ENCODE results near the gene RNU1-1.
A peak's percentile ranks its signal among the peaks of the same experiment; 100 is the strongest.
"Not testable (repeated sequence)": the region's sequence is repeated elsewhere in the genome, so short reads cannot be mapped to it uniquely, and the experiment has no call there.

RNU1-1 gene

GRCh38 chr1:16498573-16499413, 15.3 kb downstream of the RNU1-1 start:
- Histone ChIP-seq H3K27me3 (ENCODE audit: low read length) (no peaks in the 10 kb centered on the region), H3K79me2 (ENCODE audit: insufficient read depth, low read length) (no peaks in the 10 kb centered on the region), H4K20me1 (ENCODE audit: low read depth, low read length) (no peaks in the 10 kb centered on the region), H3F3A (ENCODE audit: insufficient read depth) (no peaks in the 10 kb centered on the region), H3K9ac (ENCODE audit: low read length) (peak overlapping the region; percentile 65), H3K4me3 (ENCODE audit: insufficient read depth, low read length, poor library complexity, severe bottlenecking) (peak overlapping the region; percentile 72), H3K36me3 (ENCODE audit: low read length) (no peaks in the 10 kb centered on the region), H3K4me2 (ENCODE audit: low read depth, low read length, poor library complexity, severe bottlenecking) (peak overlapping the region; percentile 86), H2AFZ (ENCODE audit: low read depth, low read length, severe bottlenecking) (peak overlapping the region; percentile 92), H3K27ac (ENCODE audit: low read depth, low read length) (no peak overlapping the region), H3K9me2 (replicated peaks; ENCODE audit: insufficient read depth, low read length) (no peaks in the 10 kb centered on the region), H3K9me3 (ENCODE audit: insufficient read depth, low read length) (no peaks in the 10 kb centered on the region)
- no peak for TF ChIP-seq EZH2phosphoT487 (conservative IDR thresholded peaks at IDR 0.05; ENCODE audit: low read length)
- no peak for TF ChIP-seq CTCF (IDR thresholded peaks at IDR 0.05; ENCODE audit: insufficient read depth, low read length, poor library complexity, severe bottlenecking)

GRCh38 chr1:16498047-16498446, 16.0 kb downstream of the RNU1-1 start:
- not testable (repeated sequence) for H3K4me3 ChIP-seq (ENCODE audit: insufficient read depth, low read length, poor library complexity, severe bottlenecking); H3K27me3 ChIP-seq (ENCODE audit: low read length); H3K79me2 ChIP-seq (ENCODE audit: insufficient read depth, low read length); H3K9me2 ChIP-seq (replicated peaks; ENCODE audit: insufficient read depth, low read length); H3K4me2 ChIP-seq (ENCODE audit: low read depth, low read length, poor library complexity, severe bottlenecking); H2AFZ ChIP-seq (ENCODE audit: low read depth, low read length, severe bottlenecking); H4K20me1 ChIP-seq (ENCODE audit: low read depth, low read length); H3K27ac ChIP-seq (ENCODE audit: low read depth, low read length); H3K9me3 ChIP-seq (ENCODE audit: insufficient read depth, low read length); H3F3A ChIP-seq (ENCODE audit: insufficient read depth); H3K36me3 ChIP-seq (ENCODE audit: low read length); H3K9ac ChIP-seq (ENCODE audit: low read length)

GRCh38 chr1:16497474-16497904, 16.6 kb downstream of the RNU1-1 start:
- H3K27ac ChIP-seq (ENCODE audit: low read depth, low read length); H3K9me3 ChIP-seq (ENCODE audit: insufficient read depth, low read length); H3K79me2 ChIP-seq (ENCODE audit: insufficient read depth, low read length); H3K27me3 ChIP-seq (ENCODE audit: low read length); H3K9me2 ChIP-seq (replicated peaks; ENCODE audit: insufficient read depth, low read length); H3F3A ChIP-seq (ENCODE audit: insufficient read depth); H2AFZ ChIP-seq (ENCODE audit: low read depth, low read length, severe bottlenecking); H3K36me3 ChIP-seq (ENCODE audit: low read length); H3K4me2 ChIP-seq (ENCODE audit: low read depth, low read length, poor library complexity, severe bottlenecking); H3K4me3 ChIP-seq (ENCODE audit: insufficient read depth, low read length, poor library complexity, severe bottlenecking); H4K20me1 ChIP-seq (ENCODE audit: low read depth, low read length); H3K9ac ChIP-seq (ENCODE audit: low read length): not testable (repeated sequence)

GRCh38 chr1:16493731-16494130, 20.4 kb downstream of the RNU1-1 start:
- H3K36me3 ChIP-seq (ENCODE audit: low read length); H3K79me2 ChIP-seq (ENCODE audit: insufficient read depth, low read length); H3F3A ChIP-seq (ENCODE audit: insufficient read depth); H4K20me1 ChIP-seq (ENCODE audit: low read depth, low read length); H3K4me3 ChIP-seq (ENCODE audit: insufficient read depth, low read length, poor library complexity, severe bottlenecking); H3K9me3 ChIP-seq (ENCODE audit: insufficient read depth, low read length); H3K27ac ChIP-seq (ENCODE audit: low read depth, low read length); H3K4me2 ChIP-seq (ENCODE audit: low read depth, low read length, poor library complexity, severe bottlenecking); H3K27me3 ChIP-seq (ENCODE audit: low read length); H3K9ac ChIP-seq (ENCODE audit: low read length); H3K9me2 ChIP-seq (replicated peaks; ENCODE audit: insufficient read depth, low read length); H2AFZ ChIP-seq (ENCODE audit: low read depth, low read length, severe bottlenecking): not testable (repeated sequence)

GRCh38 chr1:16492937-16493336, 21.1 kb downstream of the RNU1-1 start:
- H3K9me2 ChIP-seq (replicated peaks; ENCODE audit: insufficient read depth, low read length); H3K36me3 ChIP-seq (ENCODE audit: low read length); H3F3A ChIP-seq (ENCODE audit: insufficient read depth); H3K9me3 ChIP-seq (ENCODE audit: insufficient read depth, low read length); H2AFZ ChIP-seq (ENCODE audit: low read depth, low read length, severe bottlenecking); H3K4me3 ChIP-seq (ENCODE audit: insufficient read depth, low read length, poor library complexity, severe bottlenecking); H3K27ac ChIP-seq (ENCODE audit: low read depth, low read length); H3K79me2 ChIP-seq (ENCODE audit: insufficient read depth, low read length); H3K27me3 ChIP-seq (ENCODE audit: low read length); H4K20me1 ChIP-seq (ENCODE audit: low read depth, low read length); H3K9ac ChIP-seq (ENCODE audit: low read length); H3K4me2 ChIP-seq (ENCODE audit: low read depth, low read length, poor library complexity, severe bottlenecking): not testable (repeated sequence)
